Stomach smooth muscle (tissue), 2 donors: ENCODE results near the gene NDUFB3.
"Not testable (repeated sequence)": the region's sequence is repeated elsewhere in the genome, so short reads cannot be mapped to it uniquely, and the experiment has no call there.

Experiments
- H3K27ac ChIP-seq: one replicate; pipeline ENCODE4 v1.7.0; 2013; ENCODE audit warnings: mild to moderate bottlenecking, low read length, inconsistent platforms
- H3K27me3 ChIP-seq, 2 donors: one replicate each; pipeline ENCODE4 v1.7.0; 2013; ENCODE audit warnings: low read length in 2 of 2; ENCODE audit not compliant: insufficient read depth in 2 of 2, control insufficient read depth in 1 of 2
- H3K36me3 ChIP-seq, 2 donors: one replicate each; pipeline ENCODE4 v1.7.0; 2013; ENCODE audit warnings: low read length in 2 of 2; ENCODE audit not compliant: control insufficient read depth in 2 of 2, insufficient read depth in 2 of 2
- H3K4me1 ChIP-seq: one replicate; pipeline ENCODE4 v1.7.0; 2013; ENCODE audit warnings: low read length; ENCODE audit not compliant: control insufficient read depth, insufficient read depth
- H3K4me3 ChIP-seq, 2 donors: one replicate each; pipeline ENCODE4 v1.7.0; 2013; ENCODE audit warnings: low read length in 2 of 2
- H3K9ac ChIP-seq, 2 donors: one replicate each; pipeline ENCODE4 v1.7.0; 2013; ENCODE audit warnings: low read length in 2 of 2, mild to moderate bottlenecking in 1 of 2
- H3K9me3 ChIP-seq, 2 donors: one replicate each; pipeline ENCODE4 v1.7.0; 2013; ENCODE audit warnings: low read length in 2 of 2; ENCODE audit not compliant: control insufficient read depth in 2 of 2
- donor health status: healthy.
- donor health status: Pancreatic carcinoma.

Gene NDUFB3

GRCh38 chr2:201057715-201058248 is 14.0 kb upstream of the NDUFB3 start:
- Histone ChIP-seq H3K27ac (no peak overlapping the region), H3K4me1 (peaks cover 4% of the 10 kb centered on the region), H3K27me3 (no peaks in the 10 kb centered on the region), H3K36me3 (peaks cover 0 to 2% of the 10 kb centered on the region in 2 donors), H3K9ac (no peak overlapping the region), H3K9me3 (no peaks in the 10 kb centered on the region), H3K4me3 (no peak overlapping the region)

GRCh38 chr2:201058914-201059313 is 12.9 kb upstream of the NDUFB3 start:
- Histone ChIP-seq H3K4me3 (no peak overlapping the region), H3K27me3 (no peaks in the 10 kb centered on the region), H3K4me1 (peaks cover 4% of the 10 kb centered on the region), H3K36me3 (peaks cover 0 to 2% of the 10 kb centered on the region in 2 donors), H3K27ac (no peak overlapping the region), H3K9ac (no peak overlapping the region), H3K9me3 (no peaks in the 10 kb centered on the region)

GRCh38 chr2:201059961-201060755 is 11.6 kb upstream of the NDUFB3 start:
- no peak overlapping the region for H3K4me3 ChIP-seq
- no peaks in the 10 kb centered on the region for H3K9me3 ChIP-seq
- H3K27me3 ChIP-seq = no peaks in the 10 kb centered on the region
- no peak overlapping the region for H3K27ac ChIP-seq
- no peak overlapping the region for H3K9ac ChIP-seq
- peaks cover 4% of the 10 kb centered on the region for H3K4me1 ChIP-seq
- peaks cover 0 to 2% of the 10 kb centered on the region in 2 donors for H3K36me3 ChIP-seq

GRCh38 chr2:201063516-201063915 is 8.3 kb upstream of the NDUFB3 start:
- H3K9ac ChIP-seq, H3K9me3 ChIP-seq, H3K27ac ChIP-seq, H3K36me3 ChIP-seq, H3K4me1 ChIP-seq, H3K4me3 ChIP-seq, H3K27me3 ChIP-seq: not testable (repeated sequence)

GRCh38 chr2:201064797-201065329 is 6.9 kb upstream of the NDUFB3 start:
- H3K36me3 ChIP-seq = peaks cover 0 to 2% of the 10 kb centered on the region in 2 donors
- no peak overlapping the region for H3K4me3 ChIP-seq
- H3K27me3 ChIP-seq = no peaks in the 10 kb centered on the region
- H3K9ac ChIP-seq = no peak overlapping the region
- no peaks in the 10 kb centered on the region for H3K4me1 ChIP-seq
- no peak overlapping the region for H3K27ac ChIP-seq
- no peaks in the 10 kb centered on the region for H3K9me3 ChIP-seq

- no peaks in the 10 kb centered on the region for H3K36me3 ChIP-seq
- no peaks in the 10 kb centered on the region for H3K9me3 ChIP-seq
- H3K27me3 ChIP-seq = no peaks in the 10 kb centered on the region
- H3K9ac ChIP-seq = peak overlapping the region; percentile 84 to 95
- peak overlapping the region; percentile 89 for H3K27ac ChIP-seq
- peak overlapping the region; percentile 97 to 99 for H3K4me3 ChIP-seq
- peaks cover 12% of the 10 kb centered on the region for H3K4me1 ChIP-seq
These were observed 788 bp upstream of the NDUFB3 start for GRCh38 chr2:201070948-201071478.

- no peaks in the 10 kb centered on the region for H3K36me3 ChIP-seq
- H3K4me1 ChIP-seq = peaks cover 12% of the 10 kb centered on the region
- no peaks in the 10 kb centered on the region for H3K9me3 ChIP-seq
- H3K4me3 ChIP-seq = peak overlapping the region; percentile 97 to 99
- no peaks in the 10 kb centered on the region for H3K27me3 ChIP-seq
- H3K9ac ChIP-seq = peak overlapping the region; percentile 84 to 95
- peak overlapping the region; percentile 89 for H3K27ac ChIP-seq
These were observed 365 bp downstream of the NDUFB3 start for GRCh38 chr2:201072201-201072530.

- peaks cover 12% of the 10 kb centered on the region for H3K4me1 ChIP-seq
- no peak overlapping the region for H3K27ac ChIP-seq
- H3K9ac ChIP-seq = no peak overlapping the region
- no peaks in the 10 kb centered on the region for H3K27me3 ChIP-seq
- H3K36me3 ChIP-seq = no peaks in the 10 kb centered on the region
- no peaks in the 10 kb centered on the region for H3K9me3 ChIP-seq
- H3K4me3 ChIP-seq = peak overlapping the region; percentile 97 to 99
These were observed 1.3 kb downstream of the NDUFB3 start for GRCh38 chr2:201073071-201073470.

GRCh38 chr2:201074996-201075395 is 3.2 kb downstream of the NDUFB3 start:
- no peak overlapping the region for H3K4me3 ChIP-seq
- H3K9me3 ChIP-seq = no peaks in the 10 kb centered on the region
- no peak overlapping the region for H3K27ac ChIP-seq
- H3K4me1 ChIP-seq = peaks cover 12% of the 10 kb centered on the region
- no peak overlapping the region for H3K9ac ChIP-seq
- peaks cover 0 to 3% of the 10 kb centered on the region in 2 donors for H3K36me3 ChIP-seq
- H3K27me3 ChIP-seq = no peaks in the 10 kb centered on the region

- no peaks in the 10 kb centered on the region for H3K4me1 ChIP-seq
- H3K27ac ChIP-seq = no peak overlapping the region
- no peak overlapping the region for H3K9ac ChIP-seq
- no peaks in the 10 kb centered on the region for H3K9me3 ChIP-seq
- peaks cover 6 to 7% of the 10 kb centered on the region in 2 donors for H3K36me3 ChIP-seq
- no peaks in the 10 kb centered on the region for H3K27me3 ChIP-seq
- no peak overlapping the region for H3K4me3 ChIP-seq
These were observed 13.1 kb downstream of the NDUFB3 start for GRCh38 chr2:201084863-201085262.

GRCh38 chr2:201090574-201090973 is 18.8 kb downstream of the NDUFB3 start:
- Histone ChIP-seq H3K27ac (no peak overlapping the region), H3K4me3 (no peak overlapping the region), H3K27me3 (no peaks in the 10 kb centered on the region), H3K4me1 (no peaks in the 10 kb centered on the region), H3K36me3 (no peaks in the 10 kb centered on the region), H3K9me3 (no peaks in the 10 kb centered on the region), H3K9ac (no peak overlapping the region)
